IPS DF 19.7 (cell line): ENCODE data around the gene TEP1.

Experiments
- DNase-seq: peaks from one replicate; pipeline ENCODE4 v3.0.0-alpha.2; 2013; ENCODE audit warnings: low read depth, low spot score

TEP1 gene

DNA sequence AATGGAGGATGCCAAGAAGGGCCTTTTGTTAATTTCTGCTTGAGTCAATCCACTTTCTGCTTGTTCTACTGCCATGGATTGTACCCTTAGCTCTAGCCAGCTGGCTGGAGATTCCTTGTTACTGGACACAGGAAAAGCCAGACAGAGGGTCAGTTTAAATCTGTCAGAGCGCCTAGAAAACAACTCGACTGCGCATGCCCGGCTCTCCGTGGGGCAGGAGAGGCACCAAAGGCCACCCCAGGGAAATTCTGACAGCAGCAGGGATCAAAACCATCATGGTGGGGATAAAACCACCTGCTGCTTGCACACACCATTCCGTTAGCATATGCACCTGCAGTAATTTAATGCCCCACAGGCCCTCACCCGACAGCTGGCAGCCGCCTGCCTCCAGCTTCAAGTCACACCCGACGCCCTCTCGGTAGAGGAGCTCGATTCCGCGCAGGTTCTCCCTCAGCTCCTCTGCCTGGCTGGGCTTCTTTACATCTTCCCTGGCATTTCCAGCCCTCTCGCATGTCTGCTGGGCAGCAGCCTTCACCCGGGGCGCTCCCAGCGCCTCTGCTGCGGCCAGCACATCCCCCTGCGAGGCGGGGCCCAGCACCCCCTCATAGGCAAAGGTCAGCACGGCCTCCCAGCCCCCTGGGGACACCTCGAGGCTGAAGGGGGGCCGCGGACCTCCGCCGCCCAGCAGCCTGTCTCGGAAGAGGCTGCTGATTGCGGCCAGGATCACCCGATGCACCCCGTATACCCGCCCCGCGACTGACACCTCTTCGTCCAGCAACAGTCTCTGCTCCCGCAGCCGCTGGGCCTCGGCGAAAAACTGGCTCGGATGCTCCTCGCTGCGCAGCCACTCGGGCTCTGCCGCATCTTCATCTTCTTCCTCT is 21.6 kb upstream of the TEP1 start:
- no peak for DNase-seq

- DNase-seq: no peak
These were observed 16.7 kb upstream of the TEP1 start for GRCh38 chr14:20429801-20430669.

DNA sequence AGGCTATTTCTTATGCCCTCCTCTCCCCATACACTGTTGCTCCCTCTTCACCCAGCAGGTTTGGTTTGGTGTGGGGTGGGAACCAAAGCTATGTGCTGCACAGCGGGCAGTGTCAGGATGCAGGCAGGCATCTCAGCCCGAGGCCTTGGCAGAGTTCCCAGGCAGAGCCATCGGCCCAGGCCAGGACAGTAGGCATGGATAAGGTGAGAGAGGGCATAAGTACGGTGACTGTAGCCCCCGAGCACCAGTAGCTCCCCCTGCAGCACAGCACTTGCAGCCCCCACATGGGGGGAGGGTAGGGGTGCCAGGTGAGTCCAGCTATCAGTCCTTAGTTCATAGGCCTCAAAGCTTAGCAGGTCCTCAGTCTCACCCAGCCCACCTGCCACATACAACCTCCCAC is 15.5 kb upstream of the TEP1 start:
- DNase-seq: no peak

- no peak for DNase-seq
These were observed 14.7 kb upstream of the TEP1 start for GRCh38 chr14:20428010-20428365.

DNA sequence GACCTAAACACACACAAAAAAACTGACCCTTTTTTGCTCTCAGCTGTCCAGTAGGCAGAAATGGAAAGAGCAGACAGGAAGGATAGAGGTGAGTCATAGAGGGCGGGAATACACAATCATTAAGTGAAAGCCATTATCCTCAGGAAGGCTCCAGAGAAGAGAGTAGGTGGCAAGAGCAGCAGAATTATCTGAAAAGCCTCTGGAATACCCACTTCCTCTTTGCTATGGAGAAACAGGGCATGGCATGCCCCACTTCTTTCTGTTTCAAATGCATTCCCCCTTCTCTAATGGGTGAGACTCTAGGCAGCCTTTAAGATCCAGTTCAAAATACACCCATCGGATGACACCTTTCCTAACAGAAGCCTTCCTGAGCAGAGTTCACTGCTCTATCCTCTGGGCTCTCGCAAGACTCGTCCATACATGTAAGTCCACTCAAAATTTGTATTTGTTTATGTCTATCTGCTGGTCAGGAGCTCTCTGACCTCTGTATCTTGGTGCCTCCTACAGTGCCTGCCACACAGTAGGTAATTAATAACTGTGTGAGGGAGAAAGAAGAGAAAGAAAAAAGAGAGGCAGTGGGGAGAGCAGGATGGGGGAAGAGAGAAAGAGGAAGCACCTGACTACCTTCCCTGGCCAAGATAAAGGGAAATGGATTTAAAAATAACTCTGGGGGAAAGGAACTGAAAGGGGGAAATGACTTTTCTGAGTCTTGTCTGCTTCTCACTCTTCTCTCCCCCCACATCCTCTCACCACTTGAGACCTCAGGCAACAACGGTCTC is 14.1 kb upstream of the TEP1 start:
- no peak for DNase-seq

- no peak for DNase-seq
These were observed 11.6 kb upstream of the TEP1 start for GRCh38 chr14:20424851-20425250.

DNA sequence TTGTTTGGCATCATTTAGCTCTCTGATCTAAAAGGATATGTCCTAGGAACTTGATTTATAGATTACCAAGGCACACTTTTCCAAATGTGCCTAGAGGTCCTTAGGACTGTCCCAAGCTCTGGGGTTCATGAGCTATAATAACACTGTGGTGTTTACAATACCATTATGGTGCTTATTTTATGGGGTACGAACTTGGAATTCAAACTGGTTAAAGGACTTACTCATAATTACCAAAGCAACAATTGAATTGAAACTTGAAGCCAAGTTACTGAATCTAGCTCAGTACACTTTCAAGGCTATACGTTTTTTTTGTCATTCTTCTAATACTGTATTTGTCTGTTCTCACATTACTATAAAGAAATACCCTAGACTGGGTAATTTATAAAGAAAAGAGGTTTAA is 9.6 kb upstream of the TEP1 start:
- no peak for DNase-seq

GRCh38 chr14:20421267-20421666 is 8.0 kb upstream of the TEP1 start:
- no peak for DNase-seq

GRCh38 chr14:20419419-20419818 is 6.1 kb upstream of the TEP1 start:
- no peak for DNase-seq

GRCh38 chr14:20418501-20418909 is 5.2 kb upstream of the TEP1 start:
- DNase-seq: no peak

DNA sequence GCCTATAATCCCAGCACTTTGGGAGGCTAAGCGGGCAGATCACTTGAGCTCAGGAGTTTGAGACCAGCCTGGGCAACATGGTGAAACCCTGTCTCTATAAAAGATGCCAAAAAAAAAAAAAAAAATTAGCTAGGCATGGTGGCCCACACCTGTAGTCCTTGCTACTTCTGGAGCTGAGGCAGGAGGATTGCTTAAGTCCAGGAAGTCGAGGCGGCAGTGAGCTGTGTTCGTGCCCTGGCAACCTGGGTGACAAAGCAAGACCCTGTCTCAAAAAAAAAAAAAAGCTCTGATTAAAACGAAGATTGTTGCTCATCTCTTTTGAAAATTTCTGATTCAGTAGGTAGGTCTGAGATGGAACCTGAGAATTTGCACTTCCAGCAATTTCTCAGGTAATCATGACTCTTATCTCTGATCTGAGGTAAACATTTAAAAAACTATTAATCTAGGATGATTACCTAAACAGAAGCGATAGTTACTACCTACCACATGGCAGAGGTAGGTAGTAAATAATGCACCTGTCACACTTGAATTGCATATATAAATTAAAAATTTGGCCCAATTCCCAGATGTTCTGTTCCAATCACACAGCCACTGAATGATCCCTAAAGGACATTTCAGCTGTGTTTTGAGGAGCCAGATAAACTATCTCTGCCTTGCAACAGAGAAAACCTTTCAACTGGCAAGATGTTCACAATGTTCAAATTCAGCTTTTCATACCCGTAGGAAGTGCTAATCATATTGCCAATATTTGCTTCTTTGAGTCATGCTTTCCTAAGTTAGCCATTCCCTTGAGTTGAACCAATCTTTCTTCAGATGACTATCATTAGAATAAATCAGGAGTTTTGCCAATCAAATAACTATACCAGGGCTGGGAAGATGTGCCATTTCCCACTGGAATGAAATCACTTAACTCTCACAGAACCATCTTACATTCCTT is 4.2 kb upstream of the TEP1 start:
- DNase-seq: no peak

DNA sequence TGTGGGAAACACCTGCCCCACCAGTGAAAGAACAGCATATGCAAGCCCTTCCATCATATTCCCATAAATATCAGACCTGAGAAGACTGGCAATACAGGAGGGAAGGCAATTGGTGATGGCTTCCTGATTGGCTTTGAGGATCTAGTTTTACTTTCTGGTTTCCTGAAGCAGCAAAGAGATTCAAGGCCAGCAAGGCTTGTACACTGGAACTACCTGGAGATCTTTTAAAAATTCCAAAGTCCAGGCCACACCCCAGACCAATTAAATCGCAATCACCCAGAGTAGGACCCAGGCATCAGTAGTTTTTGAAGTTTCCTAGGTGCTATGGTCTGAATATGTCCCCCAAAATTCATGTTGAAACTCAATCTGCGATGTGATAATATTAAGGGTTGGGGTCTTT is 2.9 kb upstream of the TEP1 start:
- no peak for DNase-seq

DNA sequence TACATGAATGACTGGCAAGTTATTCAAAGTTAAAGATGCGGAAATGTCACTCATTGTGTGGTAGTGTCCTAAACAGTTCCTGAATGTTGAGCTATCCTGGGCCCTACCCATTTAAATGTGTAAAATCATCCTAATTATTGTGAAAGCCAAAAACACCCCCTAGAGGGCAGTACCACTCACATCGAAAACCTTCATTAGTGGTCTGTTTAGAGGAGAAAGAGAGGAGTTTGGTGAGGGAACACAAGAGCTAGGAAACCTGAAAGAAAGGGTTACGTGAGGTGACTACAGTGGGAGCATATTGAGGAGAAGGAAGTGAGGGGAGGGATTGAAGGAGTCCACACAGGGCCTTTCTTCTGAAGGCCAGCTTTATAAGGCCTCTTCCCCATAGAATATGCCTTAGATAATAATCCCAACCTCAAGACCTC is 2.5 kb upstream of the TEP1 start:
- no peak for DNase-seq

- no peak for DNase-seq
These were observed 412 bp upstream of the TEP1 start for GRCh38 chr14:20413744-20414082.

DNA sequence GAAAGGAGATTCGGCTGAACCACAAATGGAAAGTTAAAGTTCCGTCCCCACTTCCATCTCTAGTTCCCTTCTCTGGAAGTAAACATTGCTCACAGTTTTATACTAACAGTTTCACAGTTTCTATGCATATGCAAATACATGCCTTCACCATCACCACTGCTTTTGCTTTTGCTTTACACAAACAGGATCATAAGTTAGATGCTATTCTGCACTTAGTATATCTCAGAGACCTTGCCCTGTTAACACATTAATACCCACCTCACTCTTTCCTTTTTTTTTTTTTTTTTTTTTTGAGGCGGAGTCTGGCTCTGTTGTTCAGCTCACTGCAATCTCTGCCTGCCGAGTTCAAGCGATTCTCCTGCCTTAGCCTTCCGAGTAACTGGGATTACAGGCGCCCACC is 890 bp downstream of the TEP1 start:
- no peak for DNase-seq

- DNase-seq: no peak
These were observed 4.1 kb downstream of the TEP1 start for GRCh38 chr14:20409226-20409625.

GRCh38 chr14:20403521-20403920 is 9.8 kb downstream of the TEP1 start:
- DNase-seq: no peak

GRCh38 chr14:20400965-20401593 is 12.2 kb downstream of the TEP1 start:
- no peak for DNase-seq

GRCh38 chr14:20400589-20400964 is 12.7 kb downstream of the TEP1 start:
- no peak for DNase-seq

- DNase-seq: no peak
These were observed 15.8 kb downstream of the TEP1 start for GRCh38 chr14:20397511-20397910.

DNA sequence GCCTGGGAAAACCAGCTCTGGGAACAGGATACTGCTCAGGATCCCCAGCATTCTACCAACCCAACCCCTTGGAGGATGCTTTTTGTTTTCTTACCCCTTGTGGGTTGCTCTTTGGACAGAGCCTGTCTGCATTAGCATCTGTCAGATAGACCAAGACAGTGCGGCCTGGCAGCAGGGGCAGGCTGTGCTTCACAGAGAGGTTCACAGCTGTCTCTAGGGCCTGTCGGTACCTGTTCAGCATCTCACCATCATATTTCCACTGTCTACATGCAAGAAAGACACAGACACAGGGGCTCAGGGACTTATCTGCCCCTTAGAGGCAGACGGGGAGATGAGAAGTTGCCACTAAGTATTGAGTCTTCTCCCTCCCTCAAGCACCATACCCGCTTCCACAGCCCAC is 21.8 kb downstream of the TEP1 start:
- no peak for DNase-seq
